Dedifferentiated amniotic fluid mesenchymal stem cell (primary cell): ENCODE results near the gene TSEN15.
A peak's percentile ranks its signal among the peaks of the same experiment; 100 is the strongest.

Source experiments
- DNase-seq: peaks from one replicate; pipeline ENCODE4 v3.0.0-alpha.2; 2016; ENCODE audit errors: extremely low spot score

The TSEN15 gene

GRCh38 chr1:184051485-184052193, at the start of gene TSEN15:
Gene TSEN15 (plus strand): TSS chr1:184051730. CDS start chr1:184051756, 26 bp downstream.
- peak; percentile 87 for DNase-seq

DNA sequence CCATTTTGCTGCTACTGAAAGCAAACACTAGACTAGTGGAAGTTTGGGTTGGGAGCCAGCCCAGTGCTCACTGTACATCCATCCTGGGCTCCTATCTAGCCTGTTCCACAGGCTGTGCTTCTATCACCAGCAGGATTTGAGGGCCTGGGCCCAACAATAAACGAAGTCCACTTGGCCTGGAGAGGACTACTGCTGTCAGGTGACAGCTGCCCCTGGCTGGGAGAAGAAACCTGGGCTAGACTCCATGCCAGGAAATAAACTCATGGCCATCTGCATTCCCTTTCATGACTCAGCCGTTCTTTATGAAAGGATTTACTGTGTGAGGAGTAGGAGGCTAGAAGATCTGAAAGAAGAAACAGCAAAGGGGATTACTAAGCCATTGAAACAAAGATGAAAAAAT, 49.5 kb upstream of the TSEN15 start:
- peak; percentile 81 for DNase-seq

- no peak for DNase-seq
Measured at GRCh38 chr1:184004935-184005334, 46.6 kb upstream of the TSEN15 start.

- no peak for DNase-seq
Measured at GRCh38 chr1:184005506-184005905, 46.0 kb upstream of the TSEN15 start.

DNA sequence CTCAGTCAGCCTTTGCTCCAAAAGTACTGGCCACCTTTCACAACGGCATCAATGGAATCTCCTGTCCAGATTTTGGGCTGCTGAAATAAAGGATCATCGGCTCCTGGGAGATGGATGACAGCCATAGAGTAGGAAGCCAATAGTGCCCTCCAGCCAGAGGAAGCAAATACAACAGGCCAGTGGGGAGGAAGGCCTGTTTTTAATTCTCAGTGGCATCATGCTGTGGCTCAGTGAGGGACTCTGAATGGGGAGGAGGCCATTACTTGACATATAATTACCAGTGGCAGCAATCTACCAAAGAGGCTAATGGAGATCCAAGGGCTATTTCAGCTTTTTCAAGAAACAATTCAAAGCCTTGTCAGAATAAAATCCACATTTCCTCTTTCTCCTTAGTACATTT, 40.7 kb upstream of the TSEN15 start:
- no peak for DNase-seq

- DNase-seq: no peak
Measured at GRCh38 chr1:184012187-184012586, 39.3 kb upstream of the TSEN15 start.

DNA sequence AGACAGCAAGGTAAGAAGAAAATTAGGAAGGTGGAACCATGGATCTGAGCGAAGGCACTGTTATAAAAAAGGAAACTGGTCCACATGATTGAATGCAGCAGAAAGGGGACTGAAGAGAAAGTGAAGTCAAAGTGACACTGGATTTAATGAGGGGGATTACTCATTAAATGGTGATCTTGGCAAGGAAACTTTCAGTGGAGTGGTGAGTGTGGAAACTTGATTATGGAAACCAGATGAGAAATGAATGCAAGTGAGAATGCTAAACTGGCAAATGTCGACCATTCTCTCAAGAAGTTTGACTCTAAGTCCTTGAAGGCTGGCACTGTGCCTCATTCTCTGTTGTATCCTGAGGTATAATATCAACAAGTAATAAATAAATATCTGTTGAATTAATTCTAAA, 37.3 kb upstream of the TSEN15 start:
- DNase-seq: no peak

GRCh38 chr1:184016169-184016568, 35.4 kb upstream of the TSEN15 start:
- no peak for DNase-seq

GRCh38 chr1:184017306-184017705, 34.2 kb upstream of the TSEN15 start:
- no peak for DNase-seq

DNA sequence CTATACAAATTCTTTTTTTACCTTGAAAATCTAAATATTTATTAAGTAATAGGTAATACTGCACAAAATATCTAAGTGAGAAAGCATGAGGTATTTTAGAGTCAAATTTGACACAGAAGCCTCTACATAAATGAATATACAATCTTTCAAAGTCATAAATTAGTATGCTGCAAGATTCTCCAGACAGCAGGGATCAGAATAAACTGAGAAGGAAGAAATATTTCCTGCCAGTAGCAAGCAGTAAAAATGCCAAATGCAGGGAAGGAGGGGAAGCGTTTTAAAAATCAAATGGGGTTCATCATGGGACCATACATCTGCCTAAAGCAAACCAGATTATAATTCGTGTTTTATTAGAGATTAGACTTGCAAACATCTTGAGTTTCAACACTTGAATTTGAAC, 32.9 kb upstream of the TSEN15 start:
- DNase-seq: no peak

DNA sequence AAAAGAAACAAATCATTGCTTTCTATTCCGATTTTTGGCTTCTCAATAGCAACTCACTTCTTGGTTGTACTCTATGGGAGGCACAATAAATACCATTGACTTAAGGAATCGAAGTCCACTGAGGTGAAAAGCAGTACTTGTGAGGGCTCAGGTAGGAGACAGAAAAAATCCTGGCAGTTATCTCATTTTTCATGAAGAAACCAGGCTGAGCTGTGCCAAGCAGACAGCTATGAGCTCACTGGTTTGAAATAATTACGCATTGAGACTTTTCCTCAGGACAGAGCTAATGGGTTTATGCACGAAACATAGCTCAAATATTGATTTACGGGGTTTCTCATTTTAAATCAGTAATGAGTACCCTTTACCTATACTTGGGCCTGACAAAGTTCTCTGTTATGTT, 32.5 kb upstream of the TSEN15 start:
- DNase-seq: no peak

GRCh38 chr1:184019506-184019905, 32.0 kb upstream of the TSEN15 start:
- DNase-seq: no peak

DNA sequence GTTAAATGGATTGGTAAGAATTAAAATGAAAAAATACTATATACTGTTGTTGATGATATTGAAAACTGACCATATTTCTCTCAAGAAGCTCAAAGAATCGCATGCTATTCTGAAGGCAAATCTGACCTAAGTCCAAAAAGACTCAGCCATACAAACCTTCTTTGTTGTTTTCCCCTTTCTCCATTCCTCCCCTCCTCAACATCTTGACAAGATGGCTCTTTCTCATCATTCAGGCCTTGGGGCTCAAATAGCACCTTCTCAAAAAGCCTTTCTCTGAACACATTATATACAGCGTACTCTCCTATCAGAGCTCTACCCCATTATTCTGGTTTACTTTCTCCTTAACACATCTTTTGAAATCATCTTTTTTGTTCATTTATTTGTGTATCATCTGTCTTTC, 31.2 kb upstream of the TSEN15 start:
- no peak for DNase-seq

DNA sequence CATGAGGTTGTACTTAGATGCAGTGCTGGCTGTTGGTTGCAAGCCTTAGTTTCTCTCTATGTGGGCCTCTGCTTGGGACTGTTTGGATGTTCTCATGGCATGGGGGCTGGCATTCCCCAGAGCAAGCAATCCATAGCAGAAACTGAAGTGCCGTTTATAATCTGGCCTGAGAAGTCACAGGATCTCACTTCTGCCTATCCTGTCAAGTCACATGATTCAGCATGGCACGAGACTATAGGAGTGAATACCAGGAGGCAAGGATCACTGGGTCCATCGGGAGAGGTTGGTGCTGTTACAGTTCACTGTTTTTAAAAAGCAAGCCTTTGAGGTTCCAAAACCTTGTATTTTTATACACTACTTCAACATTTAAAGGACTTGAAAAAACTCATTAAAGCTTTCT, 30.7 kb upstream of the TSEN15 start:
- no peak for DNase-seq

DNA sequence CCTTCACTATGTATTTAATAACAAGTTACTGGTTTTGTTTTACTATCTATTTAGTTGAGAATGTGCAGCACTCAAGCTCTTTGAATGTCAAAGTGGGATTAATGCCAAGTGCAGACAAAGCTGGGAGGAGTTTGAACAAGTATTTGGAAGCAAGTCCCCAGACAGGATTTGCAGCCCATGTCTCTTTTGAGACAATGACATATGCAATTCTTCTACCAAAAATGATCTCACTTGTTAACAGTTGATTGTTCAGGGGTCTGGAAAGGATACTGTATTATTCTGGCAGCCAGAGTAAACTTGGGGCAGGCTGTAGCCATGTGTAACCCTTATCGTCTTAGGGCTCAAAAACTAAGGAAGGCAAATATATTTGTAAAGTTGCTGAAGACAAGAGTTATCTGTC, 29.8 kb upstream of the TSEN15 start:
- DNase-seq: no peak

GRCh38 chr1:184022668-184023067, 28.9 kb upstream of the TSEN15 start:
- DNase-seq: peak; percentile 54

- no peak for DNase-seq
Measured at GRCh38 chr1:184023171-184023570, 28.4 kb upstream of the TSEN15 start.

DNA sequence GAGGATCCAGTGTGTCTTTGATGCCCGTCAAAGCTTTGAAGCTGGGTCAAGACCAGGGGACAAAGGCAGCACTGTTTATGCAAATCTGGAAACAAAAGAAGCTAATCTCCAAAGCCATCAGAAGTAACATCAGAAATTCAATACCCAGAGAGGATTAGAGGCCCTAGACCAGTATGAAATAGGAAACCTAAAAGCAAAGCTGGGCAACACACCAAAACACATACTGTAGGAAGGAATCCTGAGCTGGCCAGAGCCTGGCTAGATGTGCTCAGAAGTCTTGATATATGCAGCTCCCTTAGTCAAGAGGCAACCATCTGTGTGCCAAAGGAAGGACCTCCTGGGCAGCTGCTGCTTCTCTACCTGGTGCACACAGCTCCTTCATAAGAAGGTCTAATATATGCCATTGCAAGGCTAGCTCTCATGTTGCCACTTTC, 26.3 kb upstream of the TSEN15 start:
- DNase-seq: peak; percentile 97

GRCh38 chr1:184027826-184028695, 23.5 kb upstream of the TSEN15 start:
- no peak for DNase-seq

DNA sequence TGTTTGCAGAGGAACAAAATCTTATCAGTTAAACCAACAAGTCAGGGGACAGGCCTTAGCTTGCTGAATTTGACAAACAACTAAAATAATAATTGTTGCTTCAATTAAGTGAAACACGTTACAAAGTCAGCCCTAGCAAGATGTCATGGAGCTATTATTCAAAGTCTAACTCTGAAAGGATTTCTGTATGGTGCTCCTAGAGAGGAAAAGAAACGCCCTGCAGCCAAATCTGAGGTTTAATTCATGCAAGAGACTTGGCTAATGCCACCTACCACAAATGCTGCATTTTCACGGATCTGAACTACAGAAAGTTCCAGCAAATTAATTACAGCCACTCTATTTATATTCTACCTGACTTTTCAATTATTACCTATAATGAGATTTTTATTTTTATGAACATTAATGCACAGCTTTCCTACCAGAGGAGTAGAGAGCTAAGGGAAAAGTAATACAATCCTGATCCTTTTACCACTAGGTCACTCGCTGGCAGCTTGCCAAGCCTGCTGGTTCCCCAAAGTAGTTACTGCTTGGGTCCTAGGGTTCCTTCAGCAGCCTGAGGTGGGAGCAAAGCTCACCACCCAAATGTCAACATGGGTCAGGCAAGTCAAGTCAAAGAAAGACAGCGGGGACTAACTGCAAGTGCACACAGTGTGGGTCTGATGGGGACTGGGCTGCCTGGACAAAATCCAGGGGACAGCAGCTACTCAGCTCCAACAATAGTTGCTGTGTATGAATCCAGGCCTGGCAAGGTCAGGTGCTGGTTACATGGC, 22.5 kb upstream of the TSEN15 start:
- no peak for DNase-seq

DNA sequence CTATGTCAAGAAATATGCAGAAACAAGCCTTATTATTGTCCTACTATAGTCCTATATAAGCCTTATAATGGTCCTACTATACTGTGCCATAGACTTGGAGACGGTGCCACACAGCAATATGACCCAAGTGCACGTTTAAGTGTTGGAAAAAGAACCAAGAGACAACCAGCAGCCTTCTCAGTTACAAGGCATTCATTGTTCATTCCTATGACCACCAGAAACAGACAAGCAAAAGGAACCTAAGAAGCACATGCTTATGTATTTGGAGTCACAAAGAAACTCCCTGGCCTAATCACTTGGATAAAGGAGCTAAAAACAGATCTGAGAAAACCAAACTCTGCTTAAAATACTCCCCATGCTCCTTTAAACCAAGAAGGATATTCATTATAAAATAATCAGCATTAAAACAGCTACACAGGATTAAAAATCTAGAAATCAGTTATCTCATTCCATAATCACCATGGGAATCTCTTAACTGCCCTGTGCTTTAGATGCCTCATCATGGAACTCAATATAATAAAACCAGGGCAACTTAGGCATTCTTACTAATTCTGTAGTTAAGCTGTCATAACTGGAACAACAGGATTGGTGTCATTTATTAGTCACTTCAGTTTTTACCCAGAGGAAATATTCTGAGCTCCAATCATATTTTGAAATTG, 21.0 kb upstream of the TSEN15 start:
- no peak for DNase-seq

- DNase-seq: no peak
Measured at GRCh38 chr1:184031092-184031408, 20.5 kb upstream of the TSEN15 start.
